Activated CD4-positive, alpha-beta T cell treated with anti-CD3 and anti-CD28 coated beads, Interleukin-2, amount 10 ng/mL, durations not matched to agents 24 days and 14 days (primary cell): ENCODE measurements around the gene SLAMF1. TPM values are rescaled to one million over a fixed set of nuclear protein-coding genes. Genes with fewer than 3 reads are reported as not detected.
"Not testable (repeated sequence)": the region's sequence is repeated elsewhere in the genome, so short reads cannot be mapped to it uniquely, and the experiment has no call there.

ENCODE experiments used
- DNase-seq: peaks from one replicate; pipeline ENCODE4 v3.0.0; 2022
- H3K27ac Mint-ChIP-seq: one replicate; pipeline ENCODE4 v1.8.0; 2022; ENCODE audit warnings: mild to moderate bottlenecking, mixed read lengths
- H3K27me3 Mint-ChIP-seq: one replicate; pipeline ENCODE4 v1.8.0; 2022; ENCODE audit warnings: mixed read lengths
- H3K36me3 Mint-ChIP-seq: one replicate; pipeline ENCODE4 v1.8.0; 2022; ENCODE audit warnings: low read depth, mild to moderate bottlenecking, mixed read lengths
- H3K4me1 Mint-ChIP-seq: one replicate; pipeline ENCODE4 v1.8.0; 2021; ENCODE audit warnings: mixed read lengths
- H3K4me3 Mint-ChIP-seq: one replicate; pipeline ENCODE4 v1.8.0; 2022; ENCODE audit warnings: mild to moderate bottlenecking, moderate library complexity, mixed read lengths
- H3K9me3 Mint-ChIP-seq: one replicate; pipeline ENCODE4 v1.8.0; 2021; ENCODE audit warnings: mixed read lengths
- intact Hi-C: fragments of 100-400 bp; cut with micrococcal nuclease; formaldehyde crosslinking; loops from one replicate; pipeline ENCODE4 v1.15.1; 2023
- total RNA-seq: library from RNA; stranded (reverse); gene quantifications from 2 replicates; pipeline ENCODE4 v1.2.3, GENCODE V29; 2022

SLAMF1 gene
- total RNA-seq, 1 donor from 2014 or later, result 114 TPM

GRCh38 chr1:160578525-160579191 is 68.2 kb downstream of the SLAMF1 start:
- Mint-ChIP-seq H3K9me3 (peaks cover 8% of the 10 kb centered on the region), H3K36me3 (peaks cover 13% of the 10 kb centered on the region), H3K27ac (peak overlapping the region; percentile 92), H3K27me3 (no peaks in the 10 kb centered on the region), H3K4me1 (peaks cover 68% of the 10 kb centered on the region), H3K4me3 (peak overlapping the region; percentile 88)
- DNase-seq, result no peak
- intact Hi-C loops, result no loop called here

- DNase-seq, result no peak
- H3K4me3 Mint-ChIP-seq, result peak overlapping the region; percentile 88
Measured at GRCh38 chr1:160578175-160578524, 68.7 kb downstream of the SLAMF1 start.

GRCh38 chr1:160577671-160578070 is 69.2 kb downstream of the SLAMF1 start:
- Mint-ChIP-seq H3K27ac (peak overlapping the region; percentile 92), H3K4me1 (peaks cover 76% of the 10 kb centered on the region), H3K4me3 (peak overlapping the region; percentile 88), H3K9me3 (peaks cover 5% of the 10 kb centered on the region), H3K27me3 (no peaks in the 10 kb centered on the region), H3K36me3 (peaks cover 12% of the 10 kb centered on the region)
- no peak for DNase-seq
- intact Hi-C loops, result loop anchor here (1.0 to 2.0 kb wide), 5 partner anchors 17 to 117 kb away; no protein-coding TSS in a partner anchor

More at GRCh38 chr1:160578175-160578524, 68.7 kb downstream of the SLAMF1 start:
- Mint-ChIP-seq H3K4me1 (peaks cover 73% of the 10 kb centered on the region), H3K9me3 (peaks cover 8% of the 10 kb centered on the region), H3K27me3 (no peaks in the 10 kb centered on the region), H3K36me3 (peaks cover 13% of the 10 kb centered on the region), H3K27ac (peak overlapping the region; percentile 92)
- intact Hi-C loops, result no loop called here

GRCh38 chr1:160576884-160577283 is 70.0 kb downstream of the SLAMF1 start:
- H3K4me1 Mint-ChIP-seq, result peaks cover 82% of the 10 kb centered on the region

GRCh38 chr1:160576390-160576789 is 70.5 kb downstream of the SLAMF1 start:
- Mint-ChIP-seq H3K4me3 (peak overlapping the region; percentile 88), H3K4me1 (peaks cover 83% of the 10 kb centered on the region), H3K36me3 (peaks cover 23% of the 10 kb centered on the region), H3K27ac (peak overlapping the region; percentile 92), H3K9me3 (peaks cover 13% of the 10 kb centered on the region), H3K27me3 (no peaks in the 10 kb centered on the region)
- DNase-seq, result peak; percentile 75
- intact Hi-C loops, result loop anchor here (1.0 to 2.0 kb wide), 4 partner anchors 8 to 116 kb away; no protein-coding TSS in a partner anchor

More at GRCh38 chr1:160576884-160577283, 70.0 kb downstream of the SLAMF1 start:
- peaks cover 10% of the 10 kb centered on the region for H3K9me3 Mint-ChIP-seq
- intact Hi-C loops, result loop anchor here (1.0 to 2.0 kb wide), 6 partner anchors 9 to 116 kb away; no protein-coding TSS in a partner anchor
- peak overlapping the region; percentile 92 for H3K27ac Mint-ChIP-seq
- DNase-seq, result no peak
- peaks cover 19% of the 10 kb centered on the region for H3K36me3 Mint-ChIP-seq
- no peaks in the 10 kb centered on the region for H3K27me3 Mint-ChIP-seq
- H3K4me3 Mint-ChIP-seq, result peak overlapping the region; percentile 88

GRCh38 chr1:160575112-160575664 is 71.7 kb downstream of the SLAMF1 start:
- Mint-ChIP-seq H3K27me3 (no peaks in the 10 kb centered on the region), H3K4me3 (peak overlapping the region; percentile 88), H3K36me3 (peaks cover 29% of the 10 kb centered on the region), H3K27ac (peak overlapping the region; percentile 92), H3K9me3 (peaks cover 18% of the 10 kb centered on the region), H3K4me1 (peaks cover 86% of the 10 kb centered on the region)
- DNase-seq, result peak; percentile 72
- intact Hi-C loops, result no loop called here

GRCh38 chr1:160570840-160571239 is 76.0 kb downstream of the SLAMF1 start:
- DNase-seq, result no peak
- H3K9me3 Mint-ChIP-seq, result peaks cover 26% of the 10 kb centered on the region
- H3K4me3 Mint-ChIP-seq, result peak overlapping the region; percentile 15
- peak overlapping the region; percentile 45 for H3K27ac Mint-ChIP-seq
- peaks cover 85% of the 10 kb centered on the region for H3K4me1 Mint-ChIP-seq
- intact Hi-C loops, result no loop called here
- H3K27me3 Mint-ChIP-seq, result no peaks in the 10 kb centered on the region
- peaks cover 43% of the 10 kb centered on the region for H3K36me3 Mint-ChIP-seq

- H3K4me1 Mint-ChIP-seq, result peaks cover 83% of the 10 kb centered on the region
- H3K27ac Mint-ChIP-seq, result peak overlapping the region; percentile 98
- peak overlapping the region; percentile 36 for H3K4me3 Mint-ChIP-seq
- H3K36me3 Mint-ChIP-seq, result peaks cover 50% of the 10 kb centered on the region
- DNase-seq, result no peak
- intact Hi-C loops, result loop anchor here (2.0 kb wide), 2 partner anchors 29 to 53 kb away; no protein-coding TSS in a partner anchor
- H3K9me3 Mint-ChIP-seq, result peaks cover 26% of the 10 kb centered on the region
- no peaks in the 10 kb centered on the region for H3K27me3 Mint-ChIP-seq
Measured at GRCh38 chr1:160569806-160570205, 77.0 kb downstream of the SLAMF1 start.

GRCh38 chr1:160567858-160568682 is 78.8 kb downstream of the SLAMF1 start:
- Mint-ChIP-seq H3K36me3 (peaks cover 57% of the 10 kb centered on the region), H3K27me3 (no peaks in the 10 kb centered on the region), H3K9me3 (peaks cover 25% of the 10 kb centered on the region), H3K27ac (peak overlapping the region; percentile 98), H3K4me3 (peak overlapping the region; percentile 68), H3K4me1 (peaks cover 76% of the 10 kb centered on the region)
- intact Hi-C loops, result loop anchor here (1.0 to 2.0 kb wide), 4 partner anchors 8 to 55 kb away; no protein-coding TSS in a partner anchor
- peak; percentile 85 for DNase-seq

- H3K27me3 Mint-ChIP-seq, result no peaks in the 10 kb centered on the region
- peak overlapping the region; percentile 98 for H3K27ac Mint-ChIP-seq
- peak overlapping the region; percentile 68 for H3K4me3 Mint-ChIP-seq
- H3K9me3 Mint-ChIP-seq, result peaks cover 25% of the 10 kb centered on the region
- intact Hi-C loops, result no loop called here
- H3K4me1 Mint-ChIP-seq, result peaks cover 70% of the 10 kb centered on the region
- peaks cover 59% of the 10 kb centered on the region for H3K36me3 Mint-ChIP-seq
- no peak for DNase-seq
Measured at GRCh38 chr1:160567341-160567740, 79.5 kb downstream of the SLAMF1 start.

GRCh38 chr1:160565564-160565963 is 81.3 kb downstream of the SLAMF1 start:
- no peak overlapping the region for H3K4me3 Mint-ChIP-seq
- intact Hi-C loops, result no loop called here
- no peak for DNase-seq

GRCh38 chr1:160563230-160563629 is 83.6 kb downstream of the SLAMF1 start:
- peak overlapping the region; percentile 45 for H3K27ac Mint-ChIP-seq
- intact Hi-C loops, H3K4me3 Mint-ChIP-seq: not testable (repeated sequence)

More at GRCh38 chr1:160565564-160565963, 81.3 kb downstream of the SLAMF1 start:
- H3K9me3 Mint-ChIP-seq, result peaks cover 22% of the 10 kb centered on the region
- peaks cover 56% of the 10 kb centered on the region for H3K36me3 Mint-ChIP-seq
- H3K27me3 Mint-ChIP-seq, result no peaks in the 10 kb centered on the region
- peak overlapping the region; percentile 59 for H3K27ac Mint-ChIP-seq
- H3K4me1 Mint-ChIP-seq, result peaks cover 71% of the 10 kb centered on the region

GRCh38 chr1:160562745-160563144 is 84.1 kb downstream of the SLAMF1 start:
- H3K4me3 Mint-ChIP-seq, H3K27ac Mint-ChIP-seq, H3K27me3 Mint-ChIP-seq, intact Hi-C loops, DNase-seq: not testable (repeated sequence)
- Mint-ChIP-seq H3K4me1 (peaks cover 73% of the 10 kb centered on the region), H3K36me3 (peaks cover 65% of the 10 kb centered on the region), H3K9me3 (peaks cover 17% of the 10 kb centered on the region)

More at GRCh38 chr1:160563230-160563629, 83.6 kb downstream of the SLAMF1 start:
- not testable (repeated sequence) for DNase-seq, H3K27me3 Mint-ChIP-seq
- Mint-ChIP-seq H3K9me3 (peaks cover 17% of the 10 kb centered on the region), H3K4me1 (peaks cover 75% of the 10 kb centered on the region), H3K36me3 (peaks cover 67% of the 10 kb centered on the region)
